ENCODE results near the gene ENPP6. TPM values are rescaled to one million over a fixed set of nuclear protein-coding genes. Genes with fewer than 3 reads are reported as not detected.

ENPP6 gene
- total and polyA plus RNA-seq, 2 experiments from 2014 or later, result 0.11 TPM; not detected in 1

DNA sequence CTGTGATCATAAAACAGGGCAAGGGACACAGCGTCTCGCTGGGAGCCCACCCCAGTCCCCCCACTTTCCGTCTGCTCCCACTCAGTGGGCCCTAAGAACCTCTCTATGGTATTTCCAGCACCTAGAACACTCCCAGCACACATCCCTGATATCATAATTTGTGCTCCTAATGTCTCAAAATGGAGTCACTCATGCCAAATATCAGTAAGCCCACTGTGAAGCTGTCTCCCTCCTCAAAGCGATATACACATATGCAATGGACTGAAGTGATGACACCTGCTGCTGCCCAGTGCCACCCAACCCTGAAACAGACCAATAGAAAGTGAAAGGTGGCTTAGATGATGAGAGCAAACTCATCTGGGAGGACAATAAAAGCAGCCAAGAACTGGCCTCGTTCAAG lies 17.9 kb downstream of the ENPP6 start:
- no peak overlapping the region for H3K27ac ChIP-seq (ENCODE audit: low read depth)
- H3K27ac Mint-ChIP-seq, result no peak overlapping the region
- H3K4me3 Mint-ChIP-seq, result no peak overlapping the region
- H3K36me3 Mint-ChIP-seq (ENCODE audit: low read depth), result no peaks in the 10 kb centered on the region; the same call in 1 of the 3 replicates
- H3K36me3 ChIP-seq (ENCODE audit: insufficient read depth), result no peaks in the 10 kb centered on the region
- H3K27me3 ChIP-seq (ENCODE audit: insufficient read depth), result no peaks in the 10 kb centered on the region
- H3K79me2 ChIP-seq (replicated peaks; ENCODE audit: insufficient read depth), result no peaks in the 10 kb centered on the region
- H4K20me1 ChIP-seq (replicated peaks; ENCODE audit: insufficient read depth), result no peaks in the 10 kb centered on the region
- no peaks in the 10 kb centered on the region for H3F3A ChIP-seq (replicated peaks; ENCODE audit: low read depth)
- H3K9me2 ChIP-seq (ENCODE audit: insufficient read depth), result peaks cover 5% of the 10 kb centered on the region; the same call in 1 of the 2 replicates
- peaks cover 15% of the 10 kb centered on the region for H3K27me3 Mint-ChIP-seq (ENCODE audit: insufficient read depth, low read depth, poor library complexity)
- H3K9me3 Mint-ChIP-seq, result peaks cover 9% of the 10 kb centered on the region; the same call in 2 of the 3 replicates
- ATAC-seq (no peak), DNase-seq (ENCODE audit: low spot score) (no peak)
- no peak overlapping the region for H3K4me3 ChIP-seq
- no peak overlapping the region for H2AFZ ChIP-seq
- TF ChIP-seq STAT1 (IDR thresholded peaks at IDR 0.05; ENCODE audit: unreplicated experiment) (no peak), ZNF114 (CRISPR knock-in tag; IDR thresholded peaks at IDR 0.05) (no peak), JUNB (IDR thresholded peaks at IDR 0.05; ENCODE audit: unreplicated experiment) (no peak), ZNF331 (CRISPR knock-in tag; IDR thresholded peaks at IDR 0.05; ENCODE audit: low read depth) (no peak), EZH2phosphoT487 (IDR thresholded peaks at IDR 0.05; ENCODE audit: unreplicated experiment) (no peak), CREB1 (CRISPR knock-in tag; IDR thresholded peaks at IDR 0.05; ENCODE audit: low read depth) (no peak), POLR2AphosphoS5 (IDR thresholded peaks at IDR 0.05; ENCODE audit: low read depth) (no peak), NANOG (IDR thresholded peaks at IDR 0.05; ENCODE audit: borderline replicate concordance) (no peak), EZH2 (IDR thresholded peaks at IDR 0.05; ENCODE audit: low read depth, unreplicated experiment) (no peak), CTCF (conservative IDR thresholded peaks at IDR 0.05; ENCODE audit: low read depth in 2 of 2) (no peak)
- TF ChIP-seq, protein P1, sequence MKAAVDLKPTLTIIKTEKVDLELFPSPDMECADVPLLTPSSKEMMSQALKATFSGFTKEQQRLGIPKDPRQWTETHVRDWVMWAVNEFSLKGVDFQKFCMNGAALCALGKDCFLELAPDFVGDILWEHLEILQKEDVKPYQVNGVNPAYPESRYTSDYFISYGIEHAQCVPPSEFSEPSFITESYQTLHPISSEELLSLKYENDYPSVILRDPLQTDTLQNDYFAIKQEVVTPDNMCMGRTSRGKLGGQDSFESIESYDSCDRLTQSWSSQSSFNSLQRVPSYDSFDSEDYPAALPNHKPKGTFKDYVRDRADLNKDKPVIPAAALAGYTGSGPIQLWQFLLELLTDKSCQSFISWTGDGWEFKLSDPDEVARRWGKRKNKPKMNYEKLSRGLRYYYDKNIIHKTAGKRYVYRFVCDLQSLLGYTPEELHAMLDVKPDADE (IDR thresholded peaks at IDR 0.05), result no peak
- TF ChIP-seq, protein P2, sequence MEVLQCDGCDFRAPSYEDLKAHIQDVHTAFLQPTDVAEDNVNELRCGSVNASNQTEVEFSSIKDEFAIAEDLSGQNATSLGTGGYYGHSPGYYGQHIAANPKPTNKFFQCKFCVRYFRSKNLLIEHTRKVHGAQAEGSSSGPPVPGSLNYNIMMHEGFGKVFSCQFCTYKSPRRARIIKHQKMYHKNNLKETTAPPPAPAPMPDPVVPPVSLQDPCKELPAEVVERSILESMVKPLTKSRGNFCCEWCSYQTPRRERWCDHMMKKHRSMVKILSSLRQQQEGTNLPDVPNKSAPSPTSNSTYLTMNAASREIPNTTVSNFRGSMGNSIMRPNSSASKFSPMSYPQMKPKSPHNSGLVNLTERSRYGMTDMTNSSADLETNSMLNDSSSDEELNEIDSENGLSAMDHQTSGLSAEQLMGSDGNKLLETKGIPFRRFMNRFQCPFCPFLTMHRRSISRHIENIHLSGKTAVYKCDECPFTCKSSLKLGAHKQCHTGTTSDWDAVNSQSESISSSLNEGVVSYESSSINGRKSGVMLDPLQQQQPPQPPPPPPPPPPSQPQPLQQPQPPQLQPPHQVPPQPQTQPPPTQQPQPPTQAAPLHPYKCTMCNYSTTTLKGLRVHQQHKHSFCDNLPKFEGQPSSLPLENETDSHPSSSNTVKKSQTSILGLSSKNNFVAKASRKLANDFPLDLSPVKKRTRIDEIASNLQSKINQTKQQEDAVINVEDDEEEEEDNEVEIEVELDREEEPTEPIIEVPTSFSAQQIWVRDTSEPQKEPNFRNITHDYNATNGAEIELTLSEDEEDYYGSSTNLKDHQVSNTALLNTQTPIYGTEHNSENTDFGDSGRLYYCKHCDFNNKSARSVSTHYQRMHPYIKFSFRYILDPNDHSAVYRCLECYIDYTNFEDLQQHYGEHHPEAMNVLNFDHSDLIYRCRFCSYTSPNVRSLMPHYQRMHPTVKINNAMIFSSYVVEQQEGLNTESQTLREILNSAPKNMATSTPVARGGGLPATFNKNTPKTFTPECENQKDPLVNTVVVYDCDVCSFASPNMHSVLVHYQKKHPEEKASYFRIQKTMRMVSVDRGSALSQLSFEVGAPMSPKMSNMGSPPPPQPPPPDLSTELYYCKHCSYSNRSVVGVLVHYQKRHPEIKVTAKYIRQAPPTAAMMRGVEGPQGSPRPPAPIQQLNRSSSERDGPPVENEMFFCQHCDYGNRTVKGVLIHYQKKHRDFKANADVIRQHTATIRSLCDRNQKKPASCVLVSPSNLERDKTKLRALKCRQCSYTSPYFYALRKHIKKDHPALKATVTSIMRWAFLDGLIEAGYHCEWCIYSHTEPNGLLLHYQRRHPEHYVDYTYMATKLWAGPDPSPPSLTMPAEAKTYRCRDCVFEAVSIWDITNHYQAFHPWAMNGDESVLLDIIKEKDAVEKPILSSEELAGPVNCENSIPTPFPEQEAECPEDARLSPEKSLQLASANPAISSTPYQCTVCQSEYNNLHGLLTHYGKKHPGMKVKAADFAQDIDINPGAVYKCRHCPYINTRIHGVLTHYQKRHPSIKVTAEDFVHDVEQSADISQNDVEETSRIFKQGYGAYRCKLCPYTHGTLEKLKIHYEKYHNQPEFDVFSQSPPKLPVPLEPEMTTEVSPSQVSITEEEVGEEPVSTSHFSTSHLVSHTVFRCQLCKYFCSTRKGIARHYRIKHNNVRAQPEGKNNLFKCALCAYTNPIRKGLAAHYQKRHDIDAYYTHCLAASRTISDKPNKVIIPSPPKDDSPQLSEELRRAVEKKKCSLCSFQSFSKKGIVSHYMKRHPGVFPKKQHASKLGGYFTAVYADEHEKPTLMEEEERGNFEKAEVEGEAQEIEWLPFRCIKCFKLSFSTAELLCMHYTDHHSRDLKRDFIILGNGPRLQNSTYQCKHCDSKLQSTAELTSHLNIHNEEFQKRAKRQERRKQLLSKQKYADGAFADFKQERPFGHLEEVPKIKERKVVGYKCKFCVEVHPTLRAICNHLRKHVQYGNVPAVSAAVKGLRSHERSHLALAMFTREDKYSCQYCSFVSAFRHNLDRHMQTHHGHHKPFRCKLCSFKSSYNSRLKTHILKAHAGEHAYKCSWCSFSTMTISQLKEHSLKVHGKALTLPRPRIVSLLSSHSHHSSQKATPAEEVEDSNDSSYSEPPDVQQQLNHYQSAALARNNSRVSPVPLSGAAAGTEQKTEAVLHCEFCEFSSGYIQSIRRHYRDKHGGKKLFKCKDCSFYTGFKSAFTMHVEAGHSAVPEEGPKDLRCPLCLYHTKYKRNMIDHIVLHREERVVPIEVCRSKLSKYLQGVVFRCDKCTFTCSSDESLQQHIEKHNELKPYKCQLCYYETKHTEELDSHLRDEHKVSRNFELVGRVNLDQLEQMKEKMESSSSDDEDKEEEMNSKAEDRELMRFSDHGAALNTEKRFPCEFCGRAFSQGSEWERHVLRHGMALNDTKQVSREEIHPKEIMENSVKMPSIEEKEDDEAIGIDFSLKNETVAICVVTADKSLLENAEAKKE (CRISPR knock-in tag; IDR thresholded peaks at IDR 0.05), result no peak
- TF ChIP-seq, protein P3, sequence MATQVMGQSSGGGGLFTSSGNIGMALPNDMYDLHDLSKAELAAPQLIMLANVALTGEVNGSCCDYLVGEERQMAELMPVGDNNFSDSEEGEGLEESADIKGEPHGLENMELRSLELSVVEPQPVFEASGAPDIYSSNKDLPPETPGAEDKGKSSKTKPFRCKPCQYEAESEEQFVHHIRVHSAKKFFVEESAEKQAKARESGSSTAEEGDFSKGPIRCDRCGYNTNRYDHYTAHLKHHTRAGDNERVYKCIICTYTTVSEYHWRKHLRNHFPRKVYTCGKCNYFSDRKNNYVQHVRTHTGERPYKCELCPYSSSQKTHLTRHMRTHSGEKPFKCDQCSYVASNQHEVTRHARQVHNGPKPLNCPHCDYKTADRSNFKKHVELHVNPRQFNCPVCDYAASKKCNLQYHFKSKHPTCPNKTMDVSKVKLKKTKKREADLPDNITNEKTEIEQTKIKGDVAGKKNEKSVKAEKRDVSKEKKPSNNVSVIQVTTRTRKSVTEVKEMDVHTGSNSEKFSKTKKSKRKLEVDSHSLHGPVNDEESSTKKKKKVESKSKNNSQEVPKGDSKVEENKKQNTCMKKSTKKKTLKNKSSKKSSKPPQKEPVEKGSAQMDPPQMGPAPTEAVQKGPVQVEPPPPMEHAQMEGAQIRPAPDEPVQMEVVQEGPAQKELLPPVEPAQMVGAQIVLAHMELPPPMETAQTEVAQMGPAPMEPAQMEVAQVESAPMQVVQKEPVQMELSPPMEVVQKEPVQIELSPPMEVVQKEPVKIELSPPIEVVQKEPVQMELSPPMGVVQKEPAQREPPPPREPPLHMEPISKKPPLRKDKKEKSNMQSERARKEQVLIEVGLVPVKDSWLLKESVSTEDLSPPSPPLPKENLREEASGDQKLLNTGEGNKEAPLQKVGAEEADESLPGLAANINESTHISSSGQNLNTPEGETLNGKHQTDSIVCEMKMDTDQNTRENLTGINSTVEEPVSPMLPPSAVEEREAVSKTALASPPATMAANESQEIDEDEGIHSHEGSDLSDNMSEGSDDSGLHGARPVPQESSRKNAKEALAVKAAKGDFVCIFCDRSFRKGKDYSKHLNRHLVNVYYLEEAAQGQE (IDR thresholded peaks at IDR 0.05; ENCODE audit: unreplicated experiment), result no peak
- H3K4me1 ChIP-seq (ENCODE audit: insufficient read depth), result no peaks in the 10 kb centered on the region
- H3K4me1 Mint-ChIP-seq, result peaks cover 15% of the 10 kb centered on the region
- H3K4me2 ChIP-seq, result no peak overlapping the region
